Retinal pigment epithelial cell (primary cell): ENCODE results near the gene HMGA1.

Source experiments
- DNase-seq: peaks from one replicate; pipeline ENCODE4 v3.0.0-alpha.2; 2010; ENCODE audit warnings: low read depth
- H3K4me3 ChIP-seq: 2 replicates; pipeline ENCODE4 v1.5.1; 2011; ENCODE audit warnings: mild to moderate bottlenecking, low read length, control low read depth, moderate library complexity
- CTCF ChIP-seq: conservative IDR thresholded peaks from 2 replicates; pipeline ENCODE4 v1.5.1; 2011; ENCODE audit warnings: low read depth, low read length, control low read depth, inconsistent platforms

HMGA1 gene

GRCh38 chr6:34274129-34274528 lies 37.5 kb downstream of the HMGA1 start:
- no peak for DNase-seq
- no peak overlapping the region for H3K4me3 ChIP-seq
- TF ChIP-seq CTCF: no peak

DNA sequence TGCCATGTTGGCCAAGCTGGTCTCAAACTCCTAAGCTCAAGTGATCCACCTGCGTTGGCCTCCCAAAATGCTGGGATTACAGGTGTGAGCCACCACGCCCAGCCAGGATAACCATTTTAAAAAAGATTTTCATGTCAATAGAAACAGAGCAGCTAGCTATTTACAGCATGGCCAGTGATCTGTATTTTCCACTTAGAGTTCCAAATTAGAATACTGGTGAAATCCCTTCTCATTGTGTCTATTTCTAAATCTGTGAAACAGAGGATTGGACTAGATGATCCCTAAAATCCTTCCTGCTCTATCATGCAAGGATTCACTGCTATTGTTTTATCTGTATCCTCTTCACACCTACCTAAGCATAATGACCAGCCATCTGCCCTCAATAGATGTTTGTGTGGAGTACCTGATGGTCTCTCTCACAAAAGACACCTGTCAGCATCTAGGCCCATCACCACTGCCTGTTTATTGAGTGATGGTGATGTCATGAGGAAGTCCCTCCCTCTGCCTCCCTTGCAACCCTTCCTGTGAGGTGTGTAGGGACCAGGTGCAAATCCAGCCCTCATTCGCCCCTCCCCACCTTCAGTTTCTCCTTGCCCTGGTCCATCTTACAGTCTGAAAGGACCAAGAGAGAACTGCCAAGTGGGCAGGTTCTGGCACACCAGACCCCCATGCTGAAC lies 38.6 kb downstream of the HMGA1 start:
- TF ChIP-seq CTCF: no peak
- no peak for DNase-seq
- H3K4me3 ChIP-seq: no peak overlapping the region

DNA sequence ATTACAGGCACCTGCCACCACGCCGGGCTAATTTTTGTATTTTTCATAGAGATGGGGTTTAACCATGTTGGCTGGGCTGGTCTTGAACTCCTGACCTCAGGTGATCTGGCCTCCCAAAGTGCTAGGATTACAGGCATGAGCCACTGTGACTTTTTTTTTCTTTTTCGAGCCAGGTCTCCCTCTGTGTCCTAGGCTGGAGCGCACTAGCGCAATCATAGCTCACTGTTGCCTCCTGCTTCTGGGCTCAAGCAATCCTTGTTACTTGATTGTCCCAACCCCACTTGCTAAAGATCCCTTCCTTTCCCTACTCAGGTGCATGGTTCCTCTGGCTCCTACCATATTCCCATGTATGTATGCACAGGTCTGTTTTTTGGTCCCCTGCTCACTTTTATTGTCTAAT lies 39.5 kb downstream of the HMGA1 start:
- no peak for TF ChIP-seq CTCF
- H3K4me3 ChIP-seq: no peak overlapping the region
- DNase-seq: no peak

DNA sequence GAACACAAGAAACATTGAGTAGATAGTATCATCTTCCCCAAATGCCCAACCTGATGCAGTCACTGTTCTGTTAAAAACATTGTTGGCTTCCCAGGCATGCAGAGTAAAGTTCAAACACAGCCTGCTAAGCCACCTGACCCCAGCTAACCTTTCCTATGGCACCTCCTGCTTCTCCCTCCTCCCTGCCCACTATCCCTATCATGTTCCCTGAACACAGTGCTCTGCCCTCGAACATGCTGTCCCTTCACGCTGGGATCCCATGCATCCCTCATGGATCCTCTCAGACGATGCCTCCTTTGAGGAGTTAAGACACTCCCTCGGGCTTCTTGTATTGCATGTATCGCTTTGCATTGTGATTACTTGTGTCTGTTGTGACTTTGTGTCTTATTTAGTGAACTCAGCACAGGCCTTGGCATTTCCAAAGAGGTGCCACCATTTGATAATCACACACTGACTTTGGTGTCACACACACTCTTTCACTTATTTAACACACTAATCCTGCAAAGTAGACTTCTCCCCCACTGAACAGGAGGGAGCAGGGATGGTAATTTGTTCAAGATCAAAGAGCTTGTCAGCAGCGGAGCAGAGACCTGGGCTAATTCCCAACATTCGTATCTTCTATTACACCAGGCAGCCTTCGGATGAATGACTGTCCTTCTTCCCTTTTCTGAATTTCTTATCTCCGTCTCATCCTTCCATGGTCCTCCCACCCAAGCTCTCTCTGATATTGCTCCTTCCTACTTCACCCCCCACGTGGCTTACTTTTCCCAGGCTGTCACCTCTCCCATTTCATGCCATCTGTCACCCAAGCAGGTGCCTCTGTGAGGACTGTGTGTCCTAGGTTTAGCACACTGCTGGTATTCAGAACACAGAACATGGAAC lies 40.4 kb downstream of the HMGA1 start:
- no peak for DNase-seq
- TF ChIP-seq CTCF: no peak
- H3K4me3 ChIP-seq: no peak overlapping the region

- no peak for TF ChIP-seq CTCF
- DNase-seq: no peak
- no peak overlapping the region for H3K4me3 ChIP-seq
Observed at GRCh38 chr6:34277763-34278112, 41.1 kb downstream of the HMGA1 start.

DNA sequence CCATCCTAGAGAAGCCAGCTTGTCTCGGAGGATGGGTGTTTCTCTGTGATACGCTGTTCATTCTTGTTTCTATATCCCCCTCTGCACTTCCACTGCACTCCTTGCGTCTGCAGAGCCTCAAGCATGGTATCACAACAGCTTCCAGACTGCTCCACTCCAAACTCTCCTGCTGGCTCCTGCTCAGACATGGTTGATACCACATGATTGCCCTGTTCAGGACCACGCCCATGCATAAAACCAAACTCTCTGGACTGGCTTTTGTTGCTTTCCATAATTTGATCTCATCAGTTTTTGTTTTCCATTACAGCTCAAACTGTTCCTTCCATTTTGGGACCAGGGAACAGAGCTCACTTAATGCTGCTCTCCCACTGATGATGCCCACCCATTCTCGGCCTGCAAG lies 42.2 kb downstream of the HMGA1 start:
- H3K4me3 ChIP-seq: no peak overlapping the region
- no peak for TF ChIP-seq CTCF
- DNase-seq: no peak

GRCh38 chr6:34280216-34280615 lies 43.5 kb downstream of the HMGA1 start:
- no peak for DNase-seq
- no peak overlapping the region for H3K4me3 ChIP-seq
- no peak for TF ChIP-seq CTCF
